HG03064 (cell line): ENCODE data around the gene NAA80.

ENCODE experiments used
- ATAC-seq: cut with Tn5 transposase; IDR thresholded peaks from one replicate; pipeline ENCODE4 v1.9.1; 2021; ENCODE audit warnings: low read depth; ENCODE audit not compliant: unreplicated experiment

Gene NAA80

GRCh38 chr3:50331364-50331907, 32.2 kb upstream of the NAA80 start:
- no peak for ATAC-seq

GRCh38 chr3:50330330-50330729, 31.1 kb upstream of the NAA80 start:
- no peak for ATAC-seq

GRCh38 chr3:50327943-50328691, 28.9 kb upstream of the NAA80 start, which contains the start of gene TUSC2:
TSS of gene TUSC2 (minus strand) at chr3:50328223. CDS start at chr3:50328099, 124 bp downstream.
- peak; percentile 64 for ATAC-seq

GRCh38 chr3:50327129-50327528, 27.9 kb upstream of the NAA80 start:
- ATAC-seq: no peak

GRCh38 chr3:50326182-50326541, 27.0 kb upstream of the NAA80 start:
- ATAC-seq: no peak

- no peak for ATAC-seq
Observed at GRCh38 chr3:50325497-50326181, 26.4 kb upstream of the NAA80 start.

GRCh38 chr3:50325113-50325480, 25.9 kb upstream of the NAA80 start:
- ATAC-seq: no peak

GRCh38 chr3:50324351-50325112, 25.3 kb upstream of the NAA80 start:
- ATAC-seq: no peak

- no peak for ATAC-seq
Observed at GRCh38 chr3:50323614-50324199, 24.5 kb upstream of the NAA80 start.

- ATAC-seq: no peak
Observed at GRCh38 chr3:50323092-50323600, 23.9 kb upstream of the NAA80 start.

- no peak for ATAC-seq
Observed at GRCh38 chr3:50322386-50323091, 23.3 kb upstream of the NAA80 start, which contains the start of gene HYAL2. TSS of gene HYAL2 (minus strand) at chr3:50322745. CDS start at chr3:50320489, 2,256 bp downstream.

GRCh38 chr3:50322115-50322385, 22.8 kb upstream of the NAA80 start:
- no peak for ATAC-seq

GRCh38 chr3:50321336-50322114, 22.3 kb upstream of the NAA80 start:
- ATAC-seq: peak; percentile 79

- peak; percentile 48 for ATAC-seq
Observed at GRCh38 chr3:50320853-50321335, 21.7 kb upstream of the NAA80 start.

GRCh38 chr3:50319894-50320625, 20.9 kb upstream of the NAA80 start:
- ATAC-seq: no peak

- ATAC-seq: no peak
Observed at GRCh38 chr3:50319181-50319893, 20.1 kb upstream of the NAA80 start.

GRCh38 chr3:50318615-50319014, 19.4 kb upstream of the NAA80 start:
- no peak for ATAC-seq

GRCh38 chr3:50318163-50318562, 19.0 kb upstream of the NAA80 start:
- ATAC-seq: no peak
